ENCODE measurements around the gene CXCR5.

GRCh38 chr11:118886681-118887111 is 3.0 kb downstream of the CXCR5 start:
- no peak for TF ChIP-seq RXRA (IDR thresholded peaks at IDR 0.05)
- no peak for TF ChIP-seq CTCF (IDR thresholded peaks at IDR 0.05; ENCODE audit: low read depth, low read length, missing input control)
- no peak for TF ChIP-seq JUND (IDR thresholded peaks at IDR 0.05)

Data from liver (tissue), 3 donors.